ENCODE results near the gene HS3ST3B1.

HS3ST3B1 gene

GRCh38 chr17:14355556-14355955, 54.7 kb downstream of the HS3ST3B1 start:
- DNase-seq (ENCODE audit: low read depth) = no peak

- DNase-seq (ENCODE audit: low read depth) = no peak
These were observed 58.5 kb downstream of the HS3ST3B1 start for GRCh38 chr17:14359163-14360020.

DNA sequence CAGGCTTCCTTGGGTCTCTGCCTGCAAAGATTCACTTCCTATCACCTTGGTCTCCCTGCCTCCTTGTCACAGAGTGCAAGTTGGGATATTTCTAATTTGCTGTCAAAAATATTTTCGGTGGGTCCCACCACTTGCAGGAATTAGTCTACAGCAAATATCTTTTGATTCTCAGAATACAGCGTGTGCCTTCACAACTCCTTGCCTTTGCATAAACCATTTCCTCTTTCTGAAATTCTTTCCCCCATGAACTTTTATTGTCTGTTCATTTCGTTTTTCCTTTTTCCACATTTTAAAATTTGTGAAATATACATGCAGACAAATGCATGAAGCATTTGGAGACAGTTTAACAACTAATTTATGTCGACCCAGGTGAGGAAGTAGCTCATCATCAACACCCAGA, 60.0 kb downstream of the HS3ST3B1 start:
- DNase-seq (ENCODE audit: low read depth) = no peak

DNA sequence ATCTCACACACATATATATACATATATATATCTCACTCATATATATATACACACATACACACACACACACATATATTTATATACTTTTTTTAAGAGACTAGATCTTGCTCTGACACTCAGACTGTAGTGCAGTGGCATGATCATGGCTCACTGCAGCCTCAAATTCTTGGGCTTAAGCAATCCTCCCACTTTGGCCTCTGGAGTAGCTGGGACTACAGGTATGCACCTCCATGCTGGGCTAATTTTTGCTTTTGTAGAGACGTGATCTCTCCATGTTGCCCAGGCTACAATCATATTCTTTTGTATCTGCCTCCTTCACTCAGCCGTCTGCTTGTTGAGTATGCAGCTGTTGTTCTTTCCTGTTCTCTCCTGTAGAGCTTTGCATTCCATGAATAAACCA, 60.6 kb downstream of the HS3ST3B1 start:
- no peak for DNase-seq (ENCODE audit: low read depth)

GRCh38 chr17:14361945-14362508, 61.1 kb downstream of the HS3ST3B1 start:
- DNase-seq (ENCODE audit: low read depth) = no peak

GRCh38 chr17:14366199-14366598, 65.3 kb downstream of the HS3ST3B1 start:
- no peak for DNase-seq (ENCODE audit: low read depth)

GRCh38 chr17:14372461-14372860, 71.6 kb downstream of the HS3ST3B1 start:
- DNase-seq (ENCODE audit: low read depth) = no peak

- DNase-seq (ENCODE audit: low read depth) = no peak
These were observed 72.2 kb downstream of the HS3ST3B1 start for GRCh38 chr17:14372905-14373613.

- peak; percentile 29 for DNase-seq (ENCODE audit: low read depth)
These were observed 72.9 kb downstream of the HS3ST3B1 start for GRCh38 chr17:14373614-14374259.

DNA sequence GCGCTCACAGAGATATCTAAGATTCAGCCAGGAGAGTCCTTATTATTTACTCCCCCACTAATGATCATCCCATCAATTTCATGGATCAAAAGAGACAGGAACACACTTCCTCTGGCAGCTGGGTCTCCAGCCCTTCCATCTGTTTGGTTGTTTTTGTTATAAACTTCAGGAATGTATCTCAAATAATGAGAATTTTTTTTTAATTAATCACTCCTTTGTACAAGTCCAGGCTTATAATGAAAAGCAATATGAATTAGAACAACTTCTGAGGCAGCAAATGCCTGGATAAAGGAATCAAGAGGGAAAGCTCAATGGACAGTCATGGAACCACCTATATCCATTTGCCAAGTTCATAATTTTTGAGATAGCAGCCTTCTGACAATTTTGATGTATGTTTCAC, 73.4 kb downstream of the HS3ST3B1 start:
- no peak for DNase-seq (ENCODE audit: low read depth)

- DNase-seq (ENCODE audit: low read depth) = no peak
These were observed 75.8 kb downstream of the HS3ST3B1 start for GRCh38 chr17:14376666-14377065.

DNA sequence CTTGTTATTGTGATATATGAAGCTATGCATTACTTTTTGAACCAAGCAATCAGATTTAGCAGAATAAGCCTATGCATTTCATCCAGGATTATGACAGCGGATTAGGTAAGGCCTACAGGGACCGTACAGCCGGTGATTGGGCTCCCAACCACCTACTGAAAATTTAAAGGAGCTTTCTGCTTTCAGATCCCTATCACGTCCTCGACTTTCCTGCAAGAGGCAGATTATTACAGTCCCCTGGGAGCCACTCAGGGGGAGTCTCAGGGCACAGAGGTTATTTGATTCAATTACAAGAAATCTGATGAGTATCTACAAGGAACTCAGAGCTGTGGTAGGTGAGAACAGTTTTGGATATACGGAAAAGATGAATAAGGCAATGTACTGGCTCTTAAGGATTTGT, 80.7 kb downstream of the HS3ST3B1 start:
- DNase-seq (ENCODE audit: low read depth) = no peak

GRCh38 chr17:14387036-14387435, 86.2 kb downstream of the HS3ST3B1 start:
- DNase-seq (ENCODE audit: low read depth) = no peak

- no peak for DNase-seq (ENCODE audit: low read depth)
These were observed 88.8 kb downstream of the HS3ST3B1 start for GRCh38 chr17:14389681-14390080.

GRCh38 chr17:14393723-14394122, 92.8 kb downstream of the HS3ST3B1 start:
- no peak for DNase-seq (ENCODE audit: low read depth)

DNA sequence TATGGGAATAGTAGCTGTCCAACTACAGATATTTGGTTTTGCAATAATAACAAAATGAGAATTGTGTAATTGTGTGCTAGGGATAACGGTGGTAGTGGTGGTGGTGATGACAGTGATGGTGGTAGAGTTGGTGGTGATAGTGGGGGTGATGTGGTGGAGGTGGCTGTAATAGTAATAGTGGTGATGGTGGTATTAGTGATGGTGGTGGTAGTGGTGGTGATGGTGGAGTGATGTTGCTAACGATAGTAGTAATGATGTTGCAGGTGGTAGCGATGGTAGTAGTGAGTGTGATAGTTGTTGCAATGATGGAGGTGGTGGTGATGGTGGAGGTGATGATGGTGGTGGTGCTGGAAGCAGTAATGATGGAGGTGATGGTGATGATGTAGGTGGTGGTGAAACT, 94.4 kb downstream of the HS3ST3B1 start:
- DNase-seq (ENCODE audit: low read depth) = no peak

- DNase-seq (ENCODE audit: low read depth) = no peak
These were observed 95.7 kb downstream of the HS3ST3B1 start for GRCh38 chr17:14396547-14396946.

DNA sequence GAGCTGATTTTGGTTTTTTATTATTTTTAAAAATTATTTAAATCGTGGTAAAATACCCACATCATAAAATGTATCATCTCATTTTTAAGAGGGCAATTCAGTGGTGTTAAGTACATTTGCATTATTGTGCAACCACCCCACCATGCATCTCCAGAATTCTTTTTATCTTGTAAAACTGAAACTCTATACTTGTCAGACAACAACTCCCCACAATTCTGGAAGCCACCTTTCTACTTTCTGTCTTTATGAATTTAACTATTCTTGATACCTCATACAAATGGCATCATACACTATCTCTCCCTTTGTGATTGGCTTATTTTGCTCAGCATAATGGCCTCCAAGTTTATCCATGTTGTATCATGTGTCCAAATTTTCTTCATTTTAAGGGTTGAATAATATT, 97.9 kb downstream of the HS3ST3B1 start:
- no peak for DNase-seq (ENCODE audit: low read depth)

Data from ELR (cell line).